ENCODE measurements around the gene TOP2A.
"Not testable (repeated sequence)": the region's sequence is repeated elsewhere in the genome, so short reads cannot be mapped to it uniquely, and the experiment has no call there.

TOP2A gene

DNA sequence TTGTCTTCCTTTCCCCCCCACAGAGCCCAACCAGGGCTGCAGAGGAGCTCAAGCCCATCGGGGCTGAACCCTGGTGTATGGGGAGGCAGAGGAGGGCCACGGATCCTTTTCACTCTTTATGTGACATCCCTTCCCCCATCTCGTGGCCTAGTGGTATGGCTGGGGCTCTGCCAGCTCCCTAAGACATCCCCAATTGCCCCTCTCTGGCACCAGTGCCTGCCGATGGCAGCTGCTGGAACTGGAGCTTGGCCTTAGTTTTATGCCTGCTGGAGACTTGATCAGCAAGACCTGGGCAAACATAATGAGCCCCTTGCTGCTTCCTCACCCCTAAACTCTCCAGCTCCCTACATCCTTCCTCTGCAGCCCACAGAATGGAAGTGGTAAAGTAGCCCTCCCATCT is 8.0 kb upstream of the TOP2A start:
- DNase-seq = no peak

DNA sequence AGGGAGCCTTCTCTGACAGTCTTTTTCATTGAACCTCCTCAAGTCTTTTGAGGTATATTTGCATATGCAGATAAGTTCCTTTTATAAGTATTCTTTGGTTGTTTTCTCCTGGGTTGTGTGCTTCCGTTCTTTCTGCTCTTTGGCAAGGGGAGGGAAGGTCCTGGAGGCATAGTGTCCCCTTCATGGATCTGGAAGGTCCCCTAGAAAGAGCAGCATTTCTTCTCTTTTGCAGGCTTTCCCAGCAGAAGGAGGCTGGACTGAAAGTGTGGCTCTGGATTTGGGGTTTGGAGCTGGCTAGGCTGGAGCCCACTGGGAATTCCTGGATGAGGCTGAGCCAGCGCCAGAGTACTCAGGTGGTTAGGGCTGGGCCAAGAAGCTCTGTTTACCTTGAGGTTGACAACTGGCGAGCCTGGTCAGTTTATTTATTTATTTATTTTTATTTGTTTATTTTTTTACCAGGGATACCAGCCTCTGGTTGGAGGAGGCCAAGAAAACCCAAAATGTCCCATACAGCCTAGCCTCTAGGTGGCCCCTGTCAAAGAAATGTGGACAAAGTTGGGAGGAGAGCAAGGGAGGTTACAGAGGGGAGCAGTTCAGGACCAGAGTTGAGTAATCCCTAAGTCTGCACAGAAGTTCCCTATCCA is 5.4 kb upstream of the TOP2A start:
- DNase-seq = no peak

DNA sequence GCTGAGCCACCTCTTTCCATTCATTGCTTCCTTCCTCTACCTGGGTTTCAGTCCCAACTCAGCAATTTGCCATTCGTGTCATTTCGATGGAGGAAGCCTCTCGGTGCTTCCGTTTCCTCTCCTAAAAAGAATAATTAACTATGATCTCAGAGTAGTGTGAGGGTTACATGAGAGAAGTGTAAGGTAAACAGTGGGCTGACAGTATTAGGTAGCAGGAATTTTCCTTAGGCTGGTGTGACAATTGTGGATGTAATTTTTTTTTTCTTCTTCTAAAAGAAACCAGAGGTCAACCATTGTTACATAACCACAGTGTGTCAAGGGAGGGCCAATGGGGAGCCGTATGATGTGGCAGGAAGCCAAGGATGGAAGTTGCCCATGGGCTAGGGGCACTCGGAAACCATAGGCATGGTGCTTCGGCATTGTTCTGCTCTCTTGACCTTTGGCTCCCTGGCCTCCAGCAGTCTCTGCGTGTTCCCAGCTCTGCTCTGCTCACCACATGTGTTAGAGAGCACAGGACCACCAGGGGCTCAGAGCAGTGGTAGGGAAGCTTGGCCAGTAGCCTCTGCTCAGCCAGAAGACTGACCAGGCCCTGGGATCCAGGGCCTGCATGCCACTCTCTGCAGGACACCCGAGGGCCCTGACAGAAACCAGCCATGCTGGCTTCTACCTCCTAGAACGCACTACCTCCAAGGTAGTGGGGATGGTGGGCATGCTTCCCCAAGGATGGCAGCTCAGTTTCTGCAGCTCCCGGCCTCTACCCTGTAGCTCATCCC is 2.0 kb upstream of the TOP2A start:
- peak; percentile 59 for DNase-seq

DNA sequence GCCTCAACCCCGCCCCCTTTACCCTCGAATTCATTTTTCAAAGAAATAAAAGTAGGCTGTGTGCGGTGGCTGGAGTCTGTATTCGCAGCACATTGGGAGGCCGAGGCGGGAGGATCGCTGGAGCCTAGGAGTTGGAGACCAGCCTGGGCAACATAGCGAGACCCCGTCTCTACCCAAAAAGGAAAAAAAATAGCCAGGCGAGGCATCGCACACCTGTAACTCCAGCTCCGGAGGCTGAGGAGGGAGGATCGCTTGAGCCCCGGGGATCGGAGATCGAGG is 671 bp upstream of the TOP2A start:
- DNase-seq = no peak

DNA sequence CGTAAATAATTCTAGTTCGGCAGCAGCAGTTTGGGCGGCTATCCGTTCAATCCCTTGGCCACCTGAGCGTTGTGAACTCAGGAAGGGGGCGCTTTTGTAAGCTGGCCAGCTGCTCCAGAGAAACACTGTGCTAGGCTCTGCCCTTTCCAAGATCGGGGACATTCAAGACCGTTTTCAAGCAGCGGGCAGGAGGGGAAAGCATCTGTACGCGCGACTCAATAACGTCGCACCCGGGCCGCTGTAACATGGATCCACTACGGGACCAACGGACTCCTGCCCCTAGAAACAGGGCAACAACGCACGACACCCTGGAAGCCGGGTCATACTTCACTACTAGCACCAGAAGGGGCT is 463 bp downstream of the TOP2A start:
- DNase-seq = peak; percentile 13

DNA sequence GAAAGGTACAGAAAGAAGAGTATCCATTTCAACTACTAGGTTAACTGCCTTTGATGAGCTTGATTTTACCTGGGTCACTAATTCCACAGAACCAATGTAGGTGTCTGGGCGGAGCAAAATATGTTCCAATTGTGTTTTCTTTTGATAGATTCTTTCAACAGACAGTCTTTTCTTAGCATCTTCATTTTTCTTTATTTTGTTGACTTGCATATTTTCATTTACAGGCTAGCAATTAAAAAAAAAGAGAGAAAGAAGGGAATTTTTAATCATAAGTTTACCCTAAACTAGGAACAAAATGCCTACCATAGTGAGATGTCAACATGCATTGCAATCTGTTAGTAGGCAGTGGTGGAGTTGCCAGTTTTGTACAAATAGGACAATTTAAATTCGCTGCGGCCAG is 1.0 kb downstream of the TOP2A start:
- no peak for DNase-seq

DNA sequence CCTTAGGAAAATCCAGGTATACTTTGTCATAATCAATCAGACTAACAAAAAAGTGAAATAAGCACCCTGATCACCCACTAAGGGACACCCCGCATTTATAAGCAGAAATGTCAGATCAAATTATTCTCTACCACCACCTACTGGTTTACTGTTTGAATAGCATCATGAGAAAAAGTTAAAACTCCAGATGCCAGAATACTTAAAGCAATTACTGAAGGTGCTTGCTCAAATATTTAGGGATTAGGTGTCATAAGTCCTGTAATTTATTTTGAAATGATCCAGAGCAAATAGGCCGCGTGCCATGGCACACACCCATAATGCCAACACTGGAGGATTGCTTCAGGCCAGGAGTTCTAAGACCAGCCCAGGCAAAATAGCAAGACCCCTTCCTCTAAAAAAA is 2.3 kb downstream of the TOP2A start:
- peak; percentile 18 for DNase-seq

DNA sequence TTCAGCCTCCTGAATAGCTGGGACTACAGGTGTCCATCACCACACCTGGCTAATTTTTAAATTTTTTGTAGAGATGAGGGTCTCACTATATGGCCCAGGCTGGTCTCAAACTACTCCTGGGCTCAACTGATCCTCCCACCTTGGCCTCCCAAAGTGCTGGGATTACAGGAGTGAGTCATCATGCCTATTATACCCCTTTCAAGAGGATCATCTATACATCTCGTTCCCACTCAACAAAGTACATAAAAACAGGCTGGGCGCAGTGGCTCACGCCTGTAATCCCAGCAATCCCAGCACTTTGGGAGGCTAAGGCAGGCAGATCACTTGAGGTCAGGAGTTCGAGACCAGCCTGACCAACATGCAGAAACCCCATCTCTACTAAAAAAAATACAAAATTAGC is 3.4 kb downstream of the TOP2A start:
- DNase-seq = not testable (repeated sequence)

DNA sequence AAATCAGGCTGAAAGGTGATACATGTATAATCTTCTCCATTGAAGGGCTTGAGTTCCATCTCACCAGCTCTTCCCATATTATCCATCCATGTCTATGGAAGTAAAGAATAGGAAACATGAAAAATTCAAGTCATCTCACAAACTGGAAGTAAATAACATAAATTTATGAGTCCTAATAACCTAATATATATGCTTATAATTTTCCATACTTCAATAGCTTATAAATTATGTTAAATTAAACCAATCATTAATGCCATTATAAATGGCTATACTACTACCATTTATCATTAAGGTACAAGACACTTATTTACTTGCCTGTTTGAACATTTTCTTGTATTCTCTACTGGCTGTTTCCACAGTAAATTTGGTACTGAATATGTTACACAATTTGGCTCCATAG is 4.8 kb downstream of the TOP2A start:
- no peak for DNase-seq

DNA sequence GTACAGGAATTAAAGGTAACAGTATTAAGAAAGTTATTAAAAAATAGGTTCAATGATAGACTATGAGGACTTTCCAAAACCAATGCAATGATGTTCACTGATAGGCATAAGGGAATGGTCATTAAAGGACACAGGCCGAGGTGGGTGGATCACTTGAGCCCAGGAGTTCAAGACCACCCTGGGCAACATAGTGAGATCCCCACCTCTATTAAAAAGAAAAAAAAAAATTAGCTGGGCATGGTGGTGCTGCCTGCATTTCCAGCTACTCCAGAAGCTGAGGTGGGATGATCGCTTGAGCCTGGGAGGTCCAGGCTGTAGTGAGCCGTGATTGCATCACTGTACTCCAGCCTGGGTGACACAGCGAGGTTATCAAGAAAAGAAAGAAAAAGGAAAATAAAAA is 5.9 kb downstream of the TOP2A start:
- no peak for DNase-seq

DNA sequence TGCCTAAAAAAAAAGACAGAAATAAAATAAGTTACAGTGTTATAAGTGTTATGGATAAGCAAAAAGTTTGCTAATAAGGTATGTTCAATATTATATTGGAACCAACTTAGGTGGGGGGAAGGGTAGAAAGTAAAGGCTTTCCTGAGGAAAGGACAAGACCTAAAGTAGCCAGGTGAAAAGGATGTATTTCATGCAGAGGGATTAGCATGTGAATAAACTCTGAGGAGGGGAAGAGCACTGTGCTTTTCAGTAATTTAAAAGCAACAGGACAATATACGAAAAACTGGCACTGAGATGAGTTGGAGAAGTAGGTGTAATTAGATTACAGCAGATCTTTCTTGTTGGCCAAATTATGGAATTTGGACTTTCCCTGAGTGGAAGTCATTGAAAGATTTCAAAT is 7.6 kb downstream of the TOP2A start:
- DNase-seq = no peak

DNA sequence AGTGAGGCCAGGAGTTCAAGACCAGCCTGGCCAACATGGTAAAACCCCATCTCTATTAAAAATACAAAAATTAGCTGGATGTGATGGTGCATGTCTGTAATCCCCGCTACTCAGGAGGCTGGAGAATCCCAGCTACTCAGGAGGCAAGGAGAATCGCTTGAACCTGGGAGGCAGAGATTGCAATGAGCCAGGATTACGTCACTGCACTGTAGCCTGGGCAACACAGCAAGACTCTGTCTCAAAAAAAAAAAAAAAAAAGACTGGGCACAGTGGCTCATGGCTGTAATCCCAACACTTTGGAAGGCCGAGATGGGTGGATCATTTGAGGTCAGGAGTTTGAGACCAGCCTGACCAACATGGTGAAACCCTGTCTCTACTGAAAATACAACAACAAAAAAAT is 8.2 kb downstream of the TOP2A start:
- DNase-seq = not testable (repeated sequence)

DNA sequence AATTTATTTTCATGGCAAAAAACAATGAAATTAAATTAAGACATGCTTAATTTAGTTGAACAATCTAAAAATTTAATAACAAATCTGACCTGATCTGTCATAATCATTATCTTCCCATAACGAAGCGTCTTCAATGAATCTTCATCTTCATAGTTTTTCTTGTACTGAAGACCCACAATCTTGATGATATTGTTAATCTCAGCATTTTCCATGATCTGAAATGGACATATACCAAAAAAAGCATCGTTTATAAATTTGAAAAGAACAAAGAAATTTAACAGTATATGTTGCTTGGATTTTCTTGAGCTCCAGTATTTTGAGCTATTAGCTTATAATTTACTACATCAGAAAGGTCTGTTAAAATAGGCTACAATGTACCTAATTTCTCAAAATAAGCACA is 10.2 kb downstream of the TOP2A start:
- DNase-seq = no peak

DNA sequence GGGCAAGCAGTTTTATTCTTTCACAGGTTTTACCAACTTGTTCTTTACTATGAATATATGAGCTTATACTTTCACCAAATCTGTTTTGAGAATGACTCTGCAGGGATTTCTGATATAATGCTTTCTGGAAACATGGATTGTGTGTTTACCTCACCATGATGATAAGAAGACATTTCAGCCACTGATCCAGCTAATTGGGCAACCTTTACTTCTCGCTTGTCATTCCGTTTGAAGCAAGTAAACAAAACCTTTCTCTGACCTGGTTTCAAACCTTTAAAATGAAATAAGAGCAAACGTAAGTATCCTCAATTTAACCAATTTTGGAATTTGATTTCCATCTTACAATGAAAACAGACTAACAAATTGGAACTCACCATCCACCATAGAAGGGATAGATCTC is 13.7 kb downstream of the TOP2A start:
- DNase-seq = no peak

DNA sequence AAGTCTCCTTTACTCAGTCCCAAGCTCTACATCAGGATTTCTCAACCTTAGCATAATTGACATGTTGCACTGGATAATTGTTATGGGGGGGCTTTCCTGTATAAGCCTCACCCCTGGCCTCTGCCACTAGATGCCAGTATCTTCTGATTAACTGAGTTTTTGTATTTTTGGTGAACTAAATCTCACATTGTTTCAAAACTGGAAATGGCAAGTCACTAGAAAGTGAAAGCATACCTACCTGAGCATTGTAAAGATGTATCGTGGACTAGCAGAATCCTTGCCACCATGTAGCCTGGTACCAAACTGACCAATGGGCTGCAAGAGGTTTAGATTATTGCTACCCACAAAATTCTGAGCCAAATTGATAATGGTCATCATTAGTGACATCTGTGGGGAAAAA is 15.0 kb downstream of the TOP2A start:
- DNase-seq = no peak

DNA sequence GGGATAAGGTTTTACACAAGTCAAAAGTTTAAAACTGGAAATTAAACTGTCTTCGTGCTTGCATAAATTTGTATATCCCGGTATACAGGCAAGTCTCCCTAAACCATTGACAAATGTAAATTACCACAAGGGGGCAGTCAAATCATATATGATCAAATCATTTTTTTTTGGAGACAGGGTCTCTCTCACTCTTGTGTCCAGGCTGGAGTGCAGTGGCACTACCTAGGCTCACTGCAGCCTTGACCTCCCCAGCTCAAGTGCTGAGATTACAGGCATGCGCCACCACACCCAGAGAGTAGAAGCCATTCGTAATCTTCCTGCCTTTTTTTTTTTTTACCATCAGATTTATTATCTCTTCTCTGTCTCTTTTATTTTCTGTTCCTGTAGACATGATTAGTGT is 18.5 kb downstream of the TOP2A start:
- DNase-seq = peak; percentile 19

DNA sequence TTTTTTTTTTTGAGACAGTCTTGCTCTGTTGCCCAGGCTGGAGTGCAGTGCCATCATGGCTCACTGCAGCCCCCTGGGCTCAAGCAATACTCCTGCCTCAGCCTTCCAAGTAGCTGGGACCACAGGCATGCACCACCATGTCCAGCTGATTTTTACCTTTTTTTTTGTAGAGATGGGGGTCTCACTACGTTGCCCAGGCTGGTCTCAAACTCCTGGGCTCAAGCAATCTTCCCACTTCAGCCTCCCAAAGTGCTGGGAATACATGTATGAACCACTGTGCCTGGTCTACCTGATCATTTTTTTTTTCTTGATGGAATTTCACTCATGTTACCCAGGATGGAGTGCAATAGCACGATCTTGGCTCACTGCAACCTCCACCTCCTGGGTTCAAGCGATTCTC is 31.1 kb downstream of the TOP2A start:
- not testable (repeated sequence) for DNase-seq

DNA sequence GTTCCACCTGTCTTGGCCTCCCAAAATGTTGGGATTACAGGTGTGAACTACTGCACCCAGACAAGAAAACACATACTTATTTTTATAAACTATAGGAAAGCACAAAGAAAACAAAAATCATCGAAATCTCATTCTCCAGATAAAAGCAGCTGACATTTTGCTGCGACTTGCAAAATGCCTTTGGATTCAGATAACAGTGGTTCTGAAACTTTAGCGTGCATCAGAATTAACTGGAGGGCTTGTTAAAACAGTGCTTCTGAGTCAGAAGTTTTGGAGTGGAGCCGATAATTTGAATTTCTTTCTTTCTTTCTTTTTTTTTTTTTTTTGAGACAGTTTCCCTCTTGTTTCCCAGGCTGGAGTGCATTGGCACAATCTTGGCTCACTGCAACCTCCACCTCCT is 35.4 kb downstream of the TOP2A start:
- no peak for DNase-seq

DNA sequence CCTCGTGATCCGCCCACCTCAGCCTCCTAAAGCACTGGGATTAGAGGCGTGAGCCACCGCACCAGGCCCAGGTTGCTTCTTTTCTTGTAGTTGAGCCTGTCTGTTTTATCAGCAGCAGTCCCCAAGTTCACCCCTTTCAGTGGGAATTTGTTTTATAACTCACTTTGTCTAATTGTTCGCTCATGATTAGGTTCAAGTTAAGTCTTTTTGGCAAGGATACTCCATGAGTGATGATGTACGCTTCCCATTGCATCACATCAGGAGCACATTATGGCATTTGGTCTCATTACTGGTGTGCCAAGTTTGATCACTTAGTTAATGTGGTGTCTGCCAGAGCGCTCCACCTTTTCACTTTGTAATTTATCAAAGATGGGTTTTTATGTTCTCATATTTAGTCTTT is 38.7 kb downstream of the TOP2A start:
- no peak for DNase-seq

DNA sequence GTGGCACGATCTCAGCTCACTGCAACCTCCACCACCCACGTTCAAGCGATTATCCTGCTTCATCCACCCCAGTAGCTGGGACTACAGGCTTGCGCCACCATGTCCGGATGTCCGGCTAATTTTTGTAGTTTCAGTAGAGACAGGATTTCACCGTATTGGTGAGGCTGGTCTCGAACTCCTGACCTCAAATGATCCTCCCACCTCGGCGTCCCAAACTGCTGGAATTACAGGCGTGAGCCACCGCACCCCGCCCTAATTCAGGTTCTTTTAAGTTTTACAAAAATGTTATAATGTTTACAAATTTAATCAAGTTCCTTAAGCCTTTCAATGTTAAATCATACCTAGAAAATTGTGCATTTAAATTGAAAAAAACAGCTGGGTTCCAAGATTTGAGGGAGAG is 39.9 kb downstream of the TOP2A start:
- no peak for DNase-seq

DNA sequence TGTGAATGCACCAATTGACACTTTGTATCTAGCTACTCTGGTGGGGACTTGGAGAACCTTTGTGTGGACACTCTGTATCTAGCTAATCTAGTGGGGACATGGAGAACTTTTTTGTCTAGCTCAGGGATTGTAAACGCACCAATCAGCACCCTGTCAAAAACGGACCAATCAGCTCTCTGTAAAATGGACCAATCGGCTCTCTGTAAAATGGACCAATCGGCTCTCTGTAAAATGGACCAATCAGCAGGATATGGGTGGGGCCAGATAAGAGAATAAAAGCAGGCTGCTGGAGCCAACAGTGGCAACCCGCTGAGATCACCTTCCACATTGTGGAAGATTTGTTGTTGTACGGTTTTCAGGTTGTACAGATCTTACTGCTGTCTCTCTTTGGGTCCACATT is 41.2 kb downstream of the TOP2A start:
- DNase-seq = not testable (repeated sequence)

DNA sequence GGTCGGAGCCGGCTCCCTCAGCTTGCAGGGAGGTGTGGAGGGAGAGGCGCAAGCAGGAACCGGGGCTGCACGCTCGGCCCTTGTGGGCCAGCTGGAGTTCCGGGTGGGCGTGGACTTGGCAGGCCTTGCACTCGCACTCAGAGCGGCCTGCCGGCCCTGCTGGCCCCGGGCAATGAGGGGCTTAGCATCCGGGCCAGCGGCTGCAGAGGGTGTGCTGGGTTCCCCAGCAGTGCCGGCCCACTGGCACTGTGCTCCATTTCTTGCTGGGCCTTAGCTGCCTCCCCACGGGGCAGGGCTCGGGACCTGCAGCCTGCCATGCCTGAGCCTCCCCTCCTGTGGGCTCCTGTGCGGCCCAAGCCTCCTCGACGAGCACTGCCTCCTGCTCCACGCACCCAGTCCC is 41.9 kb downstream of the TOP2A start:
- DNase-seq = not testable (repeated sequence)

DNA sequence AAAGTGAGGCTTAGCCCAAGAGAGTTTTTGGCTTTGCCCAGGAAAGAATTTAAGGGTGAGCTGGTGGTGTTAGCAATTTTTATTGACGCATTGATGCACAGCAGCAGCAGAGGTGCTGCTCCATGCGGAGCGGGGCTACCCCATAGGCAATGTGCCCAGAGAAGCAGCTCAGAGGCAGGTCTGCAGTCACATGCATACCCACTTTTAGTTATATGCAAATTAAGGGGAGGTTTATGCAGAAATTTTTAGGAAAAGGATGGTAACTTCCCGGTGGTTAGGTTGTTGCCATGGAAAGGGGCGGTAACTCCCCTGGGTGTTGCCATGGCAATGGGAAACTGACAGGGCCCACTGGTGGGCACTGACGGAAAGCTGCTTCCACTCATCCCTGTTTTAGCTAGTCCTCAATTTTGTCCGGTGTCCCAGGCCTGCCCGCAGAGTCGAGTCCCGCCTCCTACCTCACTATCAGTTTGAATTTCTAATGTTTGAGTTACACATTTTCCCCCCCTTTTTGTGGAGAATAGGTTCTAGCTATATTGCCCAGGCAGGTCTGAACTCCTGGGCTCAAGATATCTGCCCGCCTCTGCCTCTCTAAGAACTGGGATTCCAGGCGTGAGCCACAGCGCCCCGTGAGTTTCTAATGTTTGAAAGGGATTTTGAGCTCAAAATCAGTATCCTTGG is 42.7 kb downstream of the TOP2A start:
- no peak for DNase-seq

DNA sequence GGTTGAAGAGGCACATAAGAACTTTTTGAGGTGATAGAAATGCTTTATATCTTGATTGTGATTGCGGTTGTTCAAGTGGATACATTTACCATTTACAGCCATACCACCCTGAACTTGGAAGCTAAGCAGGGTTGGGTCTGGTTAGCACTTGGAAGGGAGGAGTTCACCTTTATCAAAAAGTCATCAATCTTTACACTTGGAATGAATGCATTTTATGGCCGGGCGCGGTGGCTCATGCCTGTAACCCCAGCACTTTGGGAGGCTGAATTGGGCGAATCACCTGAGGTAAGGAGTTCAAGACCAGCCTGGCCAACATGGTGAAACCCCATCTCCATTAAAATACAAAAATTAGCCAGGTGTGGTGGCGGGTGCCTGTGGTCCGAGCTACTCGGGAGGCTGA is 43.7 kb downstream of the TOP2A start:
- DNase-seq = no peak

DNA sequence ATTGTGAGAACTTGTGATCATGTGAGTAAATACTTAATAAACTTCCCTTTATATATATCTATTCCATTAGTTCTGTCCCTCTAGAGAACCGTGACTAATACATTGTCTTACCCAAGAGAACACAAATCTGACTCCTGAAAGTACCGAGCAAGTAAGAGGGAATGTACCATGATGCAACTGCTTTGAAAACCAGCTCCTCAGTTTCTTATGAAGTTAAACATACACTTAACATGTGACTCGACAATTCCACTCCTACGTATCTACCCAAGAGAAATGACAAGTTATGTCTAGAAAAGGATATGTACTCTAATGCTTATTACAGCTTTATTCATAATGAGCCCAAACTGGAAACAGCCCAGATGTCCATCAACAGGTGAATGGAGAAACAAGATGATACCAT is 44.4 kb downstream of the TOP2A start:
- DNase-seq = no peak
